ENCODE data around the gene SND1.

Gene SND1

GRCh38 chr7:128128401-128128800 lies 476.4 kb downstream of the SND1 start:
- DNase-seq: no peak

DNA sequence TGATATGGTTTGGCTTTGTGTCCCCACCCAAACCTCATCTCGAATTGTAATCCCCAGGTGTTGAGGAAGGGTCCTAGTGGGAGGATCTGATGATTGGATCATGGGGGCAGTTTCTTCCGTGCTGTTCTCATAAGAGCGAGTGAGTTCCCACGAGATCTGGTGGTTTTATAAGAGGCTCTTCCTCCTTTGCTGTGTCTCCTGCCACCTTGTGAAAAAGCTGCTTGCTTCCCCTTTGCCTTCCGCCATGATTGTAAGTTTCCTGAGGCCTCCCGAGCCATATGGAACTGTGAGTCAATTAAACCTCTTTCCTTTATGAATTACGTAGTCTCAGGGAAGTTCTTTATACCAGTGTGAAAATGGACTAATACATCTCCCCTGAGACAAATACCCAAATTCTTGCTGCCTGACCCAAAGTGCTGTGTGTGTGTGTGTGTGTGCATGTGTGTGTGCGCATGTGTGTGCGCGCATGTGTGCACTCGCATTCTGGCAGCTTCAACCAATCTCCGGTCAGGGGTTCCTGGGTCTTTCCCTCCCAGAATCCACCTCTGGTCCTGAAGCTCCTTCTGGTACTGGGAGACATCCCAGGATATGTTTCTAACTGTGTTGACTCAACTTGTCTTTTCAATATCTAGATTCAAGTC lies 477.4 kb downstream of the SND1 start:
- DNase-seq: no peak

DNA sequence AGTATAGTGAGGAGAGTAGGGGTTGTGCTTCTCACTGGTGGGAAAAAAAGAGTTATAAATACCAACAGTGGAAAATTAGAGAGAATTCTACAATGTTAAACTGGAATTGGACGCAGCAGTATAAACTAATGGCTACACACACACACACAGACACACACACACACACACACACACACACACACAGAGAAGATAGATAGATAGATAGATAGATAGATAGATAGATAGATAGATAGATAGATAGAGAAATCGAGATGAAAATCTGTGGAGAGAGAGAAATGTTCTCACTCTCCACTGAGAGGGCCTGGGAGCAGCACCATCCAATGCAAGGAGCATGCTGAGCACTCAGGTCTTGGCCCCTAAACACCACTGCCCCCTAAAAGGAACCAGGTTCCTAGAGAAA lies 479.1 kb downstream of the SND1 start:
- no peak for DNase-seq

- DNase-seq: no peak
These were observed 479.7 kb downstream of the SND1 start for GRCh38 chr7:128131731-128132130.

DNA sequence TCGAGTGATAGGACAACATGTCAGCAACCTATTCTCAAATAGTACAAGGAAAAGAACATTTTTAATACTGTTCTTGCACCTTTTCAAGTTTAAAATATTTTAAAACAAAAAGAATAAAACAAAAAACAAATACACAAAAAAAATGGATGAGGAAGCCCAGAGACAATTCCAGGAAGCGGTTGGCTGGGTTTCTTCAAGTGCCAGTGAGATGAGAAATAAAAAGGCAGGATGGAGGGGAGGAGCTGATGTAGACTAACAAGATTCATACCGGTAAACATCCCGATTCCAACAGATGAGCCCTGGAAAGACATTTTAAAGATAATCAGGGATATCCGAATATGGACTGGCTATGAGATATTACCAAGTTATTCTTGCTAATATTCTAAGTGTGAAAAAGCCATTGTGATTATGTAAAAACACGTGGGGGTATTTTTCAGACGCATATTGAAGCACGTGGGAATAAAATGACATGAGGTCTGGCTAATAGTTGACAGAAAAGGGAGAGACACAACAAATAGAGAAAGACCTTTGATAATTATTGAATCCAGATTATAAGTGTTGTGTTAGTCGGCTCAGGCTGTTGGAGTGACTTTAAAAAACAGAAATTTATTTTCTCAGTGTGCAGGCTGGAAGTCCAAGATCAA lies 480.6 kb downstream of the SND1 start:
- DNase-seq: no peak

DNA sequence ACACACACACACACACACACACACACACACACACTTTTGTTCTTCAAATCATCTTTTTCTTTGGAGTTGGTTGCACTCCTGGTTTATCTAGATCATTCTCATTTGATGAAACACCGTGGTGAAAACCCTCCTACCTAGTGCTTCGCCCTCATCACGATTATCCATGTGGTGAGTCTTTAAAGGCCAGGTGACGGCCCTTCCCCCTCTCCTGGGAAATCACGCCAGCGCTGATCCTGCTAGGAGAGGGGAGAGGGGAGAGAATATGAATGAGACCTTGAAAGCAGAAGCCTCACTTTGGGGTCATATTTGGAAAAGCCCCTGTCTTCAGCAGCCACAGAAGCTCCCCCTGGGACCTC lies 483.1 kb downstream of the SND1 start:
- DNase-seq: peak in 1 of 2 experiments; percentile 0

DNA sequence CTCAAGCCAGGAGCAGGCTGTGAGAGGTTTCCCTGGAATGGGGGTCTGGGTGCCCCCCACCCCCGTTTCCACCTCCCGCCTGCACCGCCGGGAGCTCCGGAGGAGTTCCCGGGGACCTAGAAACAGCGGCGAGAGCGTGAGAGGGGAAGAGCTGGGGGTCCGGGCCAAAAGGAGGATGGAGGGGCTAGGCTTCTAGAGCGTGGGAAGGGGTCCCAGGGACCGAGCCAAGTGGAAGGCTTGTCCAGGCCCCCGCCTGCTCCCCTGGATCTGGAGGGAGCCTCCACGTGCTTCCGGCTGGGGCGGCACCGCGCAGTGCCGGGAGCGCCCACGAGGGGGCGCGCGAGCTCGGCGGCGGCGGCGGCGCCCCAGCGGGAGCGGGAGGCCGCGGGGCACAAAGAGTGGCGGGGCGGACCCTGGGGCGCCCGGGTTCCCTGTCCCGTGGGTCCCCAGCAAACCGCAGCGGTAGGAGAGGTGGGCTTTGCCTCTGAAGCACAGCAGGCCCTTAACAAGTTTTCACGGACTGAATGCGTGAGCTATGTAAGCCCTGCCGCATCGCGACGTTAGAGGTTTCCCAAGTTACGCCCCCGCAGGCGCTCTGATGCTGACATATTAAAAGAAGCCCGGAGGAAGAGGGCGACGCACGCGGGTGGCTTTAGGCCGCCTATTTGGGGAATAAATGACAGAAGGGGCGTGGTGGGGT lies 483.7 kb downstream of the SND1 start:
- peak in 1 of 2 experiments; percentile 70 for DNase-seq

DNA sequence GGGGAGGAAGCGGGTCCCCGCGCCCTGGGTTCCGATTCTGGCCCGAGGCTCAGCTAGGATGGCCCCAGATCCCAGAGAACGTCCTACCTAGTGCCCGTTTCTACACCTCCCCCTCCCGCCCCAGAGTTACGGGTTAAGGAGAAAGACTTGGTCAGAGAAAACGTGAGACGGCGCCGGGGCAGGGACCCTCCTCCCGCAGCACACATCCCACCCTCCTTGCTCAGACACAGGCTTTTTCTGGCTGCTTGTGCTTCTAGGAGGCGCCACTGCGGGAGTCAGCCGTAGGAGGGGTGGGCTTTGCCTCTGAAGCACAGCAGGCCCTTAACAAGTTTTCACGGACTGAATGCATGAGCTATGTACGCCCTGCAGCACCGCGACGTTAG lies 484.2 kb downstream of the SND1 start:
- no peak for DNase-seq

DNA sequence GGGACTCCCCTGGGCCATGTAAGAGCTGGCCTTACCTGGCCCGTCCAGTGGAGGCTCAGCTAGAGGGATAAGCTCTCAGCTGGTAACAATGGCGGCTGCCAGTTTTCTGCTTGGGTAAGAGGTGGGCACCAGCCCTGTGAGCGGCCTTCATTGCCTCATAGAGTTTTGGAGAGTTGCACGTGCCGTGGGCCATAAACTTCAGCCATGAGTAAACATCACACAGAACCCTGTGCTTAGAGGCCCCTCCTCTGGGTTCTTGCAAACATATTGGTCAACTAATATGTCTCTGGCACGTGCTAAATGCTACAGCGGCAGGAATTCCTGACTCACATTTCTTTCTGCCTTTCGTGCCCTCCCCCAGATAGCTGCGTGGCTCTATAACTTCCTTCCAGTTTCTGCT lies 485.2 kb downstream of the SND1 start:
- no peak for DNase-seq

DNA sequence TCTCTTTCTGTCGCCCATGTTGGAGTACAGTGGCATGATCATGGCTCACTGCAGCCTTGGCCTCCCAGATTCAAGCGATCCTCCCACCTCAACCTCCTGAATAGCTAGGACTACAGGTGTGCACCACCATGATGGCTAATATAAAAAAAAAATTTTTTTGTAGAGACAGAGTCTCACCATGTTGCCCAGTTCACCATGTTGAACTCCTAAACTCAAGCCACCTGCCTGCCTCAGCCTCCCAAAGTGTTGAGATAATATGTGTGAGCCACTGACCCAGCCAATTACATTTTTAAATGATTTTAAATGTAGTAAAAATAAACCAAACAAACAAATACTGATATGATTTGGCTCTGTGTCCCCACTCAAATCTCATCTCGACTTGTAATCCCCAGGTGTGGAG lies 487.4 kb downstream of the SND1 start:
- no peak for DNase-seq

- DNase-seq: no peak
These were observed 489.7 kb downstream of the SND1 start for GRCh38 chr7:128141683-128142195.

Measured in NCI-H446 (cell line).